GM21723 (cell line): ENCODE data around the gene SHISAL1.

Experiments
- ATAC-seq: cut with Tn5 transposase; IDR thresholded peaks from one replicate; pipeline ENCODE4 v1.9.1; 2021; ENCODE audit warnings: mild to moderate bottlenecking, moderate library complexity; ENCODE audit not compliant: unreplicated experiment

Gene SHISAL1

GRCh38 chr22:44213489-44214043 lies 99.2 kb downstream of the SHISAL1 start:
- no peak for ATAC-seq

- no peak for ATAC-seq
Observed at GRCh38 chr22:44212936-44213335, 99.8 kb downstream of the SHISAL1 start.

- ATAC-seq, result no peak
Observed at GRCh38 chr22:44211946-44212930, 100.5 kb downstream of the SHISAL1 start.

- ATAC-seq, result no peak
Observed at GRCh38 chr22:44211256-44211945, 101.3 kb downstream of the SHISAL1 start.

- ATAC-seq, result no peak
Observed at GRCh38 chr22:44210722-44211121, 102.0 kb downstream of the SHISAL1 start.

- ATAC-seq, result no peak
Observed at GRCh38 chr22:44209343-44209742, 103.4 kb downstream of the SHISAL1 start.

- no peak for ATAC-seq
Observed at GRCh38 chr22:44207981-44208317, 104.8 kb downstream of the SHISAL1 start.

- no peak for ATAC-seq
Observed at GRCh38 chr22:44207173-44207980, 105.4 kb downstream of the SHISAL1 start.

- ATAC-seq, result no peak
Observed at GRCh38 chr22:44206696-44207095, 106.1 kb downstream of the SHISAL1 start.

GRCh38 chr22:44206330-44206645 lies 106.5 kb downstream of the SHISAL1 start:
- ATAC-seq, result no peak

GRCh38 chr22:44205516-44206329 lies 107.0 kb downstream of the SHISAL1 start:
- ATAC-seq, result no peak

- ATAC-seq, result no peak
Observed at GRCh38 chr22:44204739-44205515, 107.8 kb downstream of the SHISAL1 start.

- no peak for ATAC-seq
Observed at GRCh38 chr22:44203203-44203602, 109.5 kb downstream of the SHISAL1 start.

- ATAC-seq, result no peak
Observed at GRCh38 chr22:44202261-44202789, 110.4 kb downstream of the SHISAL1 start.

GRCh38 chr22:44201665-44202064 lies 111.1 kb downstream of the SHISAL1 start:
- no peak for ATAC-seq

- ATAC-seq, result no peak
Observed at GRCh38 chr22:44200855-44201550, 111.7 kb downstream of the SHISAL1 start.

GRCh38 chr22:44200451-44200850 lies 112.3 kb downstream of the SHISAL1 start:
- ATAC-seq, result no peak

- ATAC-seq, result no peak
Observed at GRCh38 chr22:44199866-44200265, 112.9 kb downstream of the SHISAL1 start.

GRCh38 chr22:44199164-44199563 lies 113.6 kb downstream of the SHISAL1 start:
- ATAC-seq, result no peak
